ENCODE results near the gene CCDC187. TPM values are rescaled to one million over a fixed set of nuclear protein-coding genes. Genes with fewer than 3 reads are reported as not detected.

The CCDC187 gene
- total RNA-seq, 2 donors from 2014 or later, result not detected

Other genes with a start within 250 kb of the CCDC187 start
- gene NACC2, start 208.8 kb downstream of the CCDC187 start, total RNA-seq, result 10 to 100 TPM; 19.2 to 21.1 TPM
- gene TMEM250, start 185.2 kb downstream of the CCDC187 start, total RNA-seq, result 10 to 100 TPM; 29.1 to 42.3 TPM
- under 1 TPM in 1 of 2 donors, not detected in 1; 0.12 TPM for gene LHX3, start 99.0 kb downstream of the CCDC187 start, total RNA-seq
- 10 to 100 TPM; 16.4 to 27.3 TPM for gene QSOX2, start 58.3 kb downstream of the CCDC187 start, total RNA-seq
- 1 to 10 TPM; 1.7 to 2.3 TPM for gene GPSM1, start 23.4 kb upstream of the CCDC187 start, total RNA-seq
- gene DNLZ, start 59.6 kb upstream of the CCDC187 start, total RNA-seq, result 10 to 100 TPM; 30.0 to 41.2 TPM
- gene CARD9, start 69.6 kb upstream of the CCDC187 start, total RNA-seq, result 1 to 10 TPM; 2.8 to 9.4 TPM
- gene SNAPC4, start 96.1 kb upstream of the CCDC187 start, total RNA-seq, result 10 to 100 TPM; 11.3 to 48.5 TPM
- 10 to 100 TPM; 24.1 to 86.6 TPM for gene ENTR1, start 106.5 kb upstream of the CCDC187 start, total RNA-seq
- 100 to 1,000 TPM in 1 of 2 donors, 10 to 100 TPM in 1; 66.2 to 107 TPM for gene PMPCA, start 106.6 kb upstream of the CCDC187 start, total RNA-seq
- 10 to 100 TPM; 10.4 to 18.1 TPM for gene INPP5E, start 135.8 kb upstream of the CCDC187 start, total RNA-seq
- 100 to 1,000 TPM; 104 to 121 TPM for gene SEC16A, start 178.9 kb upstream of the CCDC187 start, total RNA-seq
- 10 to 100 TPM; 57.3 to 85.0 TPM for gene NOTCH1, start 242.0 kb upstream of the CCDC187 start, total RNA-seq